K562 (cell line): ENCODE results near the gene SLC17A1. TPM values are rescaled to one million over a fixed set of nuclear protein-coding genes. Genes with fewer than 3 reads are reported as not detected.

Experiments
- ATAC-seq: fragments of 200-7000 bp; cut with Tn5 transposase; 3 replicates; pipeline ENCODE4 v1.9.1; 2020; ENCODE audit warnings: moderate library complexity
- BruUV-seq: library from RNA; stranded (reverse); fragments of 400-500 nt; replicated peaks from 2 replicates; lab custom pipeline; 2021; lab: Mats Ljungman, UMichigan
- CTCF ChIA-PET: fragments of 300-600 bp; formaldehyde crosslinking; extraction: SDS; loops from one replicate; lab custom pipeline; 2021; ENCODE audit warnings: low intra/inter-chr PET ratio; lab: Yijun Ruan, JAX
- POLR2A ChIA-PET: fragments of 300-600, 350-650 bp; sonication (Branson Sonifier 250); formaldehyde crosslinking; extraction: SDS; loops from one replicate; lab custom pipeline; 2021; ENCODE audit warnings: antibody characterized with exemption, inconsistent platforms; lab: Yijun Ruan, JAX
- DNase-seq, 4 experiments: peaks; one replicate each; pipeline versions ENCODE4 v3.0.0 to v3.0.0-alpha.2; 2011 to 2018; ENCODE audit warnings: low spot score in 3 of 4, mixed read lengths in 3 of 4; ENCODE audit errors: extremely low read depth in 1 of 4
- FAIRE-seq: peaks from 2 replicates; lab custom pipeline; 2011; peaks lifted over from hg19 to GRCh38; lab: Jason Lieb, UNC
- H2AFZ ChIP-seq: 2 replicates; pipeline ENCODE4 v1.6.0; 2011; ENCODE audit warnings: low read depth, low read length, control low read depth, inconsistent platforms
- H3K27ac ChIP-seq: fragments of 200-600 bp; 3 replicates; pipeline ENCODE4 v1.8.0; 2011; ENCODE audit warnings: low read depth, mild to moderate bottlenecking, control low read depth, inconsistent platforms, low read length, moderate library complexity, mixed read lengths; ENCODE audit errors: extremely low read depth
- H3K27me3 ChIP-seq, 2 experiments: fragments of 300-600 bp in 1 of 2; 2 replicates in 1 of 2; 3 replicates in 1 of 2; pipeline versions ENCODE4 v1.6.0 to v1.8.0; 2011; ENCODE audit warnings: inconsistent platforms in 2 of 2, low read length in 2 of 2, mild to moderate bottlenecking in 1 of 2, mixed read lengths in 1 of 2, moderate library complexity in 1 of 2; ENCODE audit not compliant: control insufficient read depth in 2 of 2, insufficient read depth in 2 of 2
- H3K36me3 ChIP-seq: fragments of 300-600 bp; 3 replicates; pipeline ENCODE4 v1.8.0; 2011; ENCODE audit warnings: mild to moderate bottlenecking, low read length, inconsistent platforms; ENCODE audit not compliant: control insufficient read depth, insufficient read depth
- H3K4me1 ChIP-seq, 2 experiments: fragments of 200-600 bp in 1 of 2; replicated peaks in 1 of 2; 2 replicates in 1 of 2; 3 replicates in 1 of 2; pipeline versions ENCODE4 v1.5.1 to v1.8.0; 2011; ENCODE audit warnings: inconsistent platforms in 2 of 2, low read length in 2 of 2, mild to moderate bottlenecking in 1 of 2, mixed read lengths in 1 of 2, moderate library complexity in 1 of 2; ENCODE audit not compliant: control insufficient read depth in 2 of 2, insufficient read depth in 2 of 2
- H3K4me2 ChIP-seq: 2 replicates; pipeline ENCODE4 v1.6.1; 2011; ENCODE audit warnings: low read length, control low read depth, inconsistent platforms, mixed read lengths; ENCODE audit not compliant: insufficient read depth
- H3K4me3 ChIP-seq: fragments of 200-600 bp; sonication (generic), shearing (Covaris generic); 2 replicates; pipeline ENCODE4 v1.5.1; 2016; ENCODE audit warnings: control low read depth, inconsistent platforms
- H3K79me2 ChIP-seq: fragments of 200-600 bp; 3 replicates; pipeline ENCODE4 v1.8.0; 2011; ENCODE audit warnings: low read length, inconsistent platforms; ENCODE audit not compliant: control insufficient read depth, insufficient read depth
- H3K9ac ChIP-seq, 2 experiments: 2 replicates each; pipeline versions ENCODE4 v1.6.0 to v1.6.1; 2011; ENCODE audit warnings: low read depth in 2 of 2, low read length in 2 of 2, control low read depth in 1 of 2, inconsistent platforms in 1 of 2, mild to moderate bottlenecking in 1 of 2, mixed read lengths in 1 of 2; ENCODE audit not compliant: insufficient read depth in 1 of 2
- H3K9me1 ChIP-seq: one replicate; pipeline ENCODE4 v1.6.0; 2011; ENCODE audit warnings: inconsistent platforms, mild to moderate bottlenecking, low read length, moderate library complexity; ENCODE audit not compliant: control insufficient read depth, insufficient read depth
- H3K9me3 ChIP-seq: replicated peaks from 2 replicates; pipeline ENCODE4 v1.5.1; 2011; ENCODE audit warnings: low read depth, low read length, inconsistent platforms; ENCODE audit not compliant: control insufficient read depth, insufficient read depth
- H4K20me1 ChIP-seq: replicated peaks from 2 replicates; pipeline ENCODE4 v1.6.1; 2011; ENCODE audit warnings: low read length, inconsistent platforms, mixed read lengths; ENCODE audit not compliant: control insufficient read depth, insufficient read depth
- CC2D1A ChIP-seq: fragments of 450-650 bp; IDR thresholded peaks from 2 replicates; pipeline ENCODE4 v1.6.1; 2017; ENCODE audit warnings: mild to moderate bottlenecking
- CCAR2 ChIP-seq: fragments of 200-400 bp; formaldehyde crosslinking; IDR thresholded peaks from 2 replicates; pipeline ENCODE4 v1.6.1; 2017; ENCODE audit warnings: mild to moderate bottlenecking, low read depth, low read length
- DLX4 ChIP-seq: fragments of 250-450 bp; sonication (Bioruptor Pico); IDR thresholded peaks from 2 replicates; pipeline ENCODE4 v1.6.1; 2021; ENCODE audit warnings: mild to moderate bottlenecking
- GABPB1 ChIP-seq: sonication (generic); formaldehyde crosslinking; IDR thresholded peaks from 2 replicates; pipeline ENCODE4 v1.8.0; 2022; ENCODE audit warnings: mild to moderate bottlenecking, missing genetic modification reagents
- HDAC6 ChIP-seq: IDR thresholded peaks from 2 replicates; pipeline ENCODE4 v1.6.1; 2012; ENCODE audit warnings: low read depth, mild to moderate bottlenecking, control low read depth, inconsistent platforms, low read length, moderate library complexity
- KDM4B ChIP-seq, 2 experiments: fragments of 450-650 bp in 1 of 2; sonication (generic) in 1 of 2; IDR thresholded peaks; 2 replicates each; pipeline ENCODE4 v1.6.1; 2016 to 2017; ENCODE audit warnings: borderline replicate concordance in 2 of 2, antibody characterized with exemption in 1 of 2, low read depth in 1 of 2, mild to moderate bottlenecking in 1 of 2
- KDM5B ChIP-seq: fragments of 200-600 bp; sonication (generic); IDR thresholded peaks from 2 replicates; pipeline ENCODE4 v1.6.1; 2012; ENCODE audit warnings: low read depth, mild to moderate bottlenecking, moderate library complexity, low read length, control low read depth, inconsistent platforms; ENCODE audit not compliant: insufficient replicate concordance
- NCOA1 ChIP-seq: fragments of 450-650 bp; IDR thresholded peaks from 2 replicates; pipeline ENCODE4 v1.6.1; 2016; ENCODE audit warnings: low read depth
- NFE2 ChIP-seq: IDR thresholded peaks from 2 replicates; pipeline ENCODE4 v1.6.1; 2014; ENCODE audit warnings: antibody characterized with exemption, low read depth
- PRPF4 ChIP-seq: fragments of 200-400 bp; formaldehyde crosslinking; IDR thresholded peaks from one replicate; pipeline ENCODE4 v1.6.1; 2017; ENCODE audit warnings: low read length, low read depth, mild to moderate bottlenecking; ENCODE audit not compliant: insufficient read depth, poor library complexity, severe bottlenecking
- SMARCE1 ChIP-seq: fragments of 450-650 bp; IDR thresholded peaks from 2 replicates; pipeline ENCODE4 v1.7.1; 2016; ENCODE audit warnings: mild to moderate bottlenecking
- TEAD4 ChIP-seq, 2 experiments: sonication (generic) in 1 of 2; formaldehyde crosslinking in 1 of 2; IDR thresholded peaks; 2 replicates each; pipeline versions ENCODE4 v1.6.1 to v1.8.0; 2012 to 2022; ENCODE audit warnings: borderline replicate concordance in 1 of 2, inconsistent platforms in 1 of 2, low read length in 1 of 2, mild to moderate bottlenecking in 1 of 2, missing genetic modification reagents in 1 of 2
- ZNF408 ChIP-seq: fragments of 250-450 bp; sonication (Bioruptor Pico); IDR thresholded peaks from 2 replicates; pipeline ENCODE4 v1.4.0; 2020; ENCODE audit warnings: low read depth, mild to moderate bottlenecking, moderate library complexity
- WGBS: fragments of 100-300 bp; shearing (Covaris generic); methylation state at CpG from one replicate; pipeline ENCODE4 v1.1.6; 2016; ENCODE audit warnings: low coverage, mixed read lengths; ENCODE audit not compliant: insufficient coverage; ENCODE audit errors: missing lambda C conversion rate; 5-methylcytosine and 5-hydroxymethylcytosine counted together
- in situ Hi-C: fragments of 300-500 bp; cut with MboI; formaldehyde crosslinking; loops from 4 replicates; pipeline ENCODE4 v1.15.0; 2018; ENCODE audit warnings: inconsistent platforms, mixed read lengths
- intact Hi-C: fragments of 100-400 bp; cut with micrococcal nuclease; formaldehyde crosslinking; loops from 2 replicates; pipeline ENCODE4 v1.14.2; 2022
- polyA plus RNA-seq, 8 experiments: library from polyadenylated mRNA; depleted of rRNA in 4 of 8; stranded (reverse) in 5 of 8; unstranded in 3 of 8; fragments of >200 nt; fragmentation: Nextera tagmentation in 2 of 8; fragmentation: Illumina TruSeq in 1 of 8; extraction: Ambion mirVana in 2 of 8; extraction: Trizol in 1 of 8; gene quantifications; 2 replicates each; pipeline versions ENCODE4 v1.2.1 to v1.2.3, GENCODE V29; 2011 to 2014; ENCODE audit warnings: inconsistent platforms in 1 of 8, missing spikeins in 1 of 8
- total RNA-seq, 7 experiments: library from RNA; depleted of rRNA in 6 of 7; stranded (reverse); fragments of >200 nt in 6 of 7; fragmentation: Illumina TruSeq in 2 of 7; extraction: Trizol in 2 of 7; gene quantifications; 2 replicates each; pipeline versions ENCODE4 v1.2.1 to v1.2.3, GENCODE V29; 2011 to 2021; ENCODE audit warnings: low replicate concordance in 1 of 7
- TF ChIP-seq, protein P1 (sequence below): fragments of 450-650 bp; IDR thresholded peaks from 2 replicates; pipeline ENCODE4 v1.7.1; 2018; ENCODE audit warnings: mild to moderate bottlenecking, low read depth; ENCODE audit not compliant: partially characterized antibody

The SLC17A1 gene
- total and polyA plus RNA-seq, 9 of the 15 experiments (the other 6 are each of a cell fraction or from before 2014, with no cell fraction given), result not detected

GRCh38 chr6:25753079-25753478 lies 78.8 kb downstream of the SLC17A1 start:
- no peak for DNase-seq
- no peaks in the 10 kb centered on the region for H3K9me1 ChIP-seq
- H3K27ac ChIP-seq, result no peak overlapping the region
- no peaks in the 10 kb centered on the region for H3K9me3 ChIP-seq
- no peak overlapping the region for H3K4me3 ChIP-seq
- H4K20me1 ChIP-seq, result no peaks in the 10 kb centered on the region
- no peak overlapping the region for H2AFZ ChIP-seq
- BruUV-seq, result no TSS peak
- H3K79me2 ChIP-seq, result no peaks in the 10 kb centered on the region
- H3K36me3 ChIP-seq, result no peaks in the 10 kb centered on the region
- TF ChIP-seq KDM5B, result no peak
- no peak for TF ChIP-seq CC2D1A
- TF ChIP-seq HDAC6, result no peak
- intact Hi-C loops, result no loop called here
- CTCF ChIA-PET, result no interaction called here
- H3K27me3 ChIP-seq, result peaks cover 0 to 15% of the 10 kb centered on the region in 2 experiments; a peak in 2 of 5 replicates
- FAIRE-seq, result no peak
- POLR2A ChIA-PET, result no interaction called here
- H3K4me2 ChIP-seq, result no peak overlapping the region
- in situ Hi-C loops, result no loop called here
- H3K4me1 ChIP-seq, result no peaks in the 10 kb centered on the region
- no peak overlapping the region for H3K9ac ChIP-seq
- ATAC-seq, result no peak

- Histone ChIP-seq H3K79me2 (no peaks in the 10 kb centered on the region), H3K36me3 (no peaks in the 10 kb centered on the region), H3K9ac (no peak overlapping the region), H4K20me1 (no peaks in the 10 kb centered on the region), H3K4me1 (no peaks in the 10 kb centered on the region), H3K4me2 (no peak overlapping the region), H3K4me3 (no peak overlapping the region), H3K27ac (no peak overlapping the region), H2AFZ (no peak overlapping the region), H3K9me3 (no peaks in the 10 kb centered on the region), H3K27me3 (peaks cover 0 to 2% of the 10 kb centered on the region in 2 experiments; a peak in 1 of 5 replicates), H3K9me1 (no peaks in the 10 kb centered on the region)
- intact Hi-C loops (no loop called here), in situ Hi-C loops (no loop called here)
- WGBS, result 2% methylated on average over 3 of the region's 3 CpGs
- FAIRE-seq (no peak), ATAC-seq (no peak), DNase-seq (no peak)
- ChIA-PET POLR2A (interaction anchor here (0.8 to 0.9 kb wide), 2 partner anchors 35 to 38 kb away, joined by 3 read pairs; no protein-coding TSS in a partner anchor), CTCF (no interaction called here)
- no TSS peak for BruUV-seq
- TF ChIP-seq NFE2 (no peak), CCAR2 (no peak), ZNF408 (CRISPR knock-in tag) (no peak), KDM4B (IDR thresholded peaks at IDR 0.05; ENCODE audit: borderline replicate concordance in 2 of 2, low read depth in 1 of 2) (no peak), NCOA1 (no peak), SMARCE1 (no peak), PRPF4 (no peak), TEAD4 (IDR thresholded peaks at IDR 0.05; ENCODE audit: low read length) (no peak), TEAD4 (CRISPR knock-in tag; IDR thresholded peaks at IDR 0.05; ENCODE audit: borderline replicate concordance) (no peak), DLX4 (no peak), GABPB1 (CRISPR knock-in tag) (no peak)
- TF ChIP-seq, protein P1, sequence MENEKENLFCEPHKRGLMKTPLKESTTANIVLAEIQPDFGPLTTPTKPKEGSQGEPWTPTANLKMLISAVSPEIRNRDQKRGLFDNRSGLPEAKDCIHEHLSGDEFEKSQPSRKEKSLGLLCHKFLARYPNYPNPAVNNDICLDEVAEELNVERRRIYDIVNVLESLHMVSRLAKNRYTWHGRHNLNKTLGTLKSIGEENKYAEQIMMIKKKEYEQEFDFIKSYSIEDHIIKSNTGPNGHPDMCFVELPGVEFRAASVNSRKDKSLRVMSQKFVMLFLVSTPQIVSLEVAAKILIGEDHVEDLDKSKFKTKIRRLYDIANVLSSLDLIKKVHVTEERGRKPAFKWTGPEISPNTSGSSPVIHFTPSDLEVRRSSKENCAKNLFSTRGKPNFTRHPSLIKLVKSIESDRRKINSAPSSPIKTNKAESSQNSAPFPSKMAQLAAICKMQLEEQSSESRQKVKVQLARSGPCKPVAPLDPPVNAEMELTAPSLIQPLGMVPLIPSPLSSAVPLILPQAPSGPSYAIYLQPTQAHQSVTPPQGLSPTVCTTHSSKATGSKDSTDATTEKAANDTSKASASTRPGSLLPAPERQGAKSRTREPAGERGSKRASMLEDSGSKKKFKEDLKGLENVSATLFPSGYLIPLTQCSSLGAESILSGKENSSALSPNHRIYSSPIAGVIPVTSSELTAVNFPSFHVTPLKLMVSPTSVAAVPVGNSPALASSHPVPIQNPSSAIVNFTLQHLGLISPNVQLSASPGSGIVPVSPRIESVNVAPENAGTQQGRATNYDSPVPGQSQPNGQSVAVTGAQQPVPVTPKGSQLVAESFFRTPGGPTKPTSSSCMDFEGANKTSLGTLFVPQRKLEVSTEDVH, result no peak
Observed at GRCh38 chr6:25750906-25751305, 80.9 kb downstream of the SLC17A1 start.
